ENCODE data around the gene ZNF334. TPM values are rescaled to one million over a fixed set of nuclear protein-coding genes. Genes with fewer than 3 reads are reported as not detected.

ZNF334 gene
- total RNA-seq, 1 donor from 2014 or later, result 0.40 TPM

Other genes with a start within 250 kb of the ZNF334 start
- 5.5 TPM for gene CDH22, start 205.1 kb downstream of the ZNF334 start, total RNA-seq
- 33.9 TPM for gene ELMO2, start 106.9 kb downstream of the ZNF334 start, total RNA-seq
- not detected for gene OCSTAMP, start 37.1 kb upstream of the ZNF334 start, total RNA-seq
- gene SLC13A3, start 137.9 kb upstream of the ZNF334 start, total RNA-seq, result 0.30 TPM
- 5.0 TPM for gene TP53RK, start 175.9 kb upstream of the ZNF334 start, total RNA-seq
- gene SLC2A10, start 196.1 kb upstream of the ZNF334 start, total RNA-seq, result 2.6 TPM

All from Right ventricle myocardium superior (tissue), 1 donor.